Endometrial microvascular endothelial cells (primary cell): ENCODE data around the gene EHD3. TPM values are rescaled to one million over a fixed set of nuclear protein-coding genes. Genes with fewer than 3 reads are reported as not detected.
"Not testable (repeated sequence)": the region's sequence is repeated elsewhere in the genome, so short reads cannot be mapped to it uniquely, and the experiment has no call there.

ENCODE experiments used
- in situ Hi-C: cut with HindIII; loops from 2 replicates; pipeline ENCODE4 v1.10.0; 2017; ENCODE audit warnings: low sequenced_read_pairs, low pct_unique_long_range_greater_than_20kb; ENCODE audit errors: inconsistent ontology term
- total RNA-seq: library from RNA; depleted of rRNA; stranded (reverse); fragments of >200 nt; gene quantifications from one replicate; pipeline ENCODE4 v1.2.3, GENCODE V29; 2015; ENCODE audit errors: inconsistent ontology term

The EHD3 gene
- total RNA-seq, 1 donor from 2014 or later, result 3.1 TPM

GRCh38 chr2:31274401-31275075, 40.6 kb downstream of the EHD3 start:
- in situ Hi-C loops, result no loop called here

GRCh38 chr2:31275976-31276375, 42.0 kb downstream of the EHD3 start:
- in situ Hi-C loops, result no loop called here

GRCh38 chr2:31277621-31278020, 43.7 kb downstream of the EHD3 start:
- in situ Hi-C loops, result no loop called here

- in situ Hi-C loops, result no loop called here
Measured at GRCh38 chr2:31282634-31283033, 48.7 kb downstream of the EHD3 start.

GRCh38 chr2:31283193-31283919, 49.4 kb downstream of the EHD3 start:
- in situ Hi-C loops, result not testable (repeated sequence)

GRCh38 chr2:31284107-31284506, 50.2 kb downstream of the EHD3 start:
- in situ Hi-C loops, result no loop called here

- in situ Hi-C loops, result no loop called here
Measured at GRCh38 chr2:31286230-31286629, 52.3 kb downstream of the EHD3 start.

GRCh38 chr2:31286961-31287550, 53.1 kb downstream of the EHD3 start:
- in situ Hi-C loops, result no loop called here

GRCh38 chr2:31287654-31288053, 53.7 kb downstream of the EHD3 start:
- in situ Hi-C loops, result no loop called here

- in situ Hi-C loops, result no loop called here
Measured at GRCh38 chr2:31294196-31294595, 60.2 kb downstream of the EHD3 start.

- in situ Hi-C loops, result no loop called here
Measured at GRCh38 chr2:31296641-31297287, 62.8 kb downstream of the EHD3 start.

GRCh38 chr2:31297751-31298150, 63.8 kb downstream of the EHD3 start:
- in situ Hi-C loops, result no loop called here

- in situ Hi-C loops, result no loop called here
Measured at GRCh38 chr2:31299547-31299946, 65.6 kb downstream of the EHD3 start.

- in situ Hi-C loops, result no loop called here
Measured at GRCh38 chr2:31300309-31300708, 66.4 kb downstream of the EHD3 start.

- in situ Hi-C loops, result no loop called here
Measured at GRCh38 chr2:31302940-31303563, 69.1 kb downstream of the EHD3 start.

GRCh38 chr2:31304816-31305215, 70.9 kb downstream of the EHD3 start:
- in situ Hi-C loops, result no loop called here

- in situ Hi-C loops, result no loop called here
Measured at GRCh38 chr2:31312898-31313297, 78.9 kb downstream of the EHD3 start.

- in situ Hi-C loops, result no loop called here
Measured at GRCh38 chr2:31314761-31315160, 80.8 kb downstream of the EHD3 start.

- in situ Hi-C loops, result no loop called here
Measured at GRCh38 chr2:31317396-31317795, 83.4 kb downstream of the EHD3 start.
